Memory B cell (primary cell): ENCODE results near the gene CDCP2.

Experiments
- ATAC-seq: fragments of 150-1000 bp; cut with Tn5 transposase; 2 replicates; pipeline ENCODE4 v1.10.0; 2021; ENCODE audit warnings: low read depth, mild to moderate bottlenecking, moderate library complexity
- DNase-seq, 2 donors: peaks; one replicate each; pipeline ENCODE4 v3.0.0; 2022; ENCODE audit warnings: low spot score in 2 of 2
- H3K27ac Mint-ChIP-seq: one replicate; pipeline ENCODE4 v1.8.0; 2022; ENCODE audit warnings: mild to moderate bottlenecking, moderate library complexity, mixed read lengths
- H3K27me3 Mint-ChIP-seq: one replicate; pipeline ENCODE4 v1.8.0; 2022; ENCODE audit warnings: mixed read lengths
- H3K36me3 Mint-ChIP-seq: one replicate; pipeline ENCODE4 v1.8.0; 2022; ENCODE audit warnings: mild to moderate bottlenecking, mixed read lengths
- H3K4me1 Mint-ChIP-seq: one replicate; pipeline ENCODE4 v1.8.0; 2022; ENCODE audit warnings: mixed read lengths
- H3K4me3 Mint-ChIP-seq: one replicate; pipeline ENCODE4 v1.8.0; 2022; ENCODE audit warnings: mild to moderate bottlenecking, moderate library complexity, mixed read lengths
- H3K9me3 Mint-ChIP-seq: one replicate; pipeline ENCODE4 v1.8.0; 2022; ENCODE audit warnings: mixed read lengths

CDCP2 gene

GRCh38 chr1:54094001-54094729 is 58.6 kb downstream of the CDCP2 start:
- Mint-ChIP-seq H3K4me1 (no peaks in the 10 kb centered on the region), H3K27me3 (no peaks in the 10 kb centered on the region), H3K9me3 (no peaks in the 10 kb centered on the region), H3K27ac (no peak overlapping the region), H3K4me3 (no peak overlapping the region), H3K36me3 (peaks cover 20% of the 10 kb centered on the region)
- DNase-seq (no peak), ATAC-seq (no peak)

- H3K4me1 Mint-ChIP-seq = no peaks in the 10 kb centered on the region
- no peak overlapping the region for H3K4me3 Mint-ChIP-seq
- H3K9me3 Mint-ChIP-seq = no peaks in the 10 kb centered on the region
- peaks cover 9% of the 10 kb centered on the region for H3K36me3 Mint-ChIP-seq
- ATAC-seq (no peak), DNase-seq (no peak)
- H3K27me3 Mint-ChIP-seq = no peaks in the 10 kb centered on the region
- H3K27ac Mint-ChIP-seq = no peak overlapping the region
Observed at GRCh38 chr1:54091666-54092065, 61.1 kb downstream of the CDCP2 start.

GRCh38 chr1:54088385-54088784 is 64.4 kb downstream of the CDCP2 start:
- Mint-ChIP-seq H3K27ac (no peak overlapping the region), H3K27me3 (no peaks in the 10 kb centered on the region), H3K36me3 (peaks cover 11% of the 10 kb centered on the region), H3K4me1 (peaks cover 3% of the 10 kb centered on the region), H3K4me3 (no peak overlapping the region), H3K9me3 (no peaks in the 10 kb centered on the region)
- DNase-seq (no peak), ATAC-seq (no peak)

- Mint-ChIP-seq H3K9me3 (no peaks in the 10 kb centered on the region), H3K27me3 (no peaks in the 10 kb centered on the region), H3K36me3 (peaks cover 18% of the 10 kb centered on the region), H3K4me1 (peaks cover 5% of the 10 kb centered on the region), H3K27ac (no peak overlapping the region), H3K4me3 (no peak overlapping the region)
- no peak for ATAC-seq
- no peak for DNase-seq
Observed at GRCh38 chr1:54086754-54087153, 66.0 kb downstream of the CDCP2 start.

- H3K4me1 Mint-ChIP-seq = peaks cover 8% of the 10 kb centered on the region
- DNase-seq (no peak), ATAC-seq (no peak)
- peaks cover 17% of the 10 kb centered on the region for H3K36me3 Mint-ChIP-seq
- H3K27me3 Mint-ChIP-seq = no peaks in the 10 kb centered on the region
- H3K27ac Mint-ChIP-seq = no peak overlapping the region
- H3K9me3 Mint-ChIP-seq = no peaks in the 10 kb centered on the region
- H3K4me3 Mint-ChIP-seq = no peak overlapping the region
Observed at GRCh38 chr1:54084794-54085193, 68.0 kb downstream of the CDCP2 start.
